Activated T-helper 9 cell treated with anti-CD3 and anti-CD28 coated beads, Interleukin-2, amount 50 U/mL, for 16 hours (primary cell): ENCODE results near the gene MTMR4.
"Not testable (repeated sequence)": the region's sequence is repeated elsewhere in the genome, so short reads cannot be mapped to it uniquely, and the experiment has no call there.

Experiments
- DNase-seq: peaks from one replicate; pipeline ENCODE4 v3.0.0-alpha.2; 2020; ENCODE audit warnings: low read depth

Gene MTMR4

GRCh38 chr17:58525239-58525638, 10.8 kb upstream of the MTMR4 start:
- DNase-seq: no peak

- DNase-seq: no peak
These were observed 7.2 kb upstream of the MTMR4 start for GRCh38 chr17:58521680-58522079.

GRCh38 chr17:58520843-58521430, 6.5 kb upstream of the MTMR4 start:
- no peak for DNase-seq

GRCh38 chr17:58517928-58518609, 3.6 kb upstream of the MTMR4 start:
- DNase-seq: peak; percentile 99

- DNase-seq: no peak
These were observed 3.0 kb upstream of the MTMR4 start for GRCh38 chr17:58517378-58517927.

- DNase-seq: no peak
These were observed 2.4 kb upstream of the MTMR4 start for GRCh38 chr17:58516644-58517377.

GRCh38 chr17:58515286-58515685, 848 bp upstream of the MTMR4 start:
- DNase-seq: no peak

GRCh38 chr17:58514770-58515157, 326 bp upstream of the MTMR4 start:
- no peak for DNase-seq

- DNase-seq: peak; percentile 17
These were observed 1.0 kb downstream of the MTMR4 start for GRCh38 chr17:58513267-58513964.

GRCh38 chr17:58510075-58510474, 4.4 kb downstream of the MTMR4 start:
- no peak for DNase-seq

- no peak for DNase-seq
These were observed 5.9 kb downstream of the MTMR4 start for GRCh38 chr17:58508341-58509067.

GRCh38 chr17:58507123-58507634, 7.3 kb downstream of the MTMR4 start:
- DNase-seq: no peak

- no peak for DNase-seq
These were observed 7.9 kb downstream of the MTMR4 start for GRCh38 chr17:58506354-58507080.

GRCh38 chr17:58504826-58505351, 9.5 kb downstream of the MTMR4 start:
- DNase-seq: no peak

- no peak for DNase-seq
These were observed 10.6 kb downstream of the MTMR4 start for GRCh38 chr17:58503866-58504265.

GRCh38 chr17:58503134-58503533, 11.3 kb downstream of the MTMR4 start:
- DNase-seq: not testable (repeated sequence)

- DNase-seq: no peak
These were observed 13.0 kb downstream of the MTMR4 start for GRCh38 chr17:58501451-58501850.

GRCh38 chr17:58498177-58498828, 16.1 kb downstream of the MTMR4 start:
- no peak for DNase-seq

- DNase-seq: no peak
These were observed 20.9 kb downstream of the MTMR4 start for GRCh38 chr17:58493506-58493905.
